ENCODE results near the gene DNAI4. TPM values are rescaled to one million over a fixed set of nuclear protein-coding genes. Genes with fewer than 3 reads are reported as not detected.
A peak's percentile ranks its signal among the peaks of the same experiment; 100 is the strongest.

DNAI4 gene
- total RNA-seq, 4 donors from 2014 or later = 6.2 to 26.5 (median 16.8) TPM

- DNase-seq = no peak
- in situ Hi-C loops (cut with MboI; ENCODE audit: low pct_ligation_motif_present in 1 of 4, low pct_unique_long_range_greater_than_20kb in 1 of 4, low sequenced_read_pairs in 3 of 4) (no loop called here), intact Hi-C loops (cut with DNase I; ENCODE audit: low total_unique reads) (no loop called here)
- H3K9me3 ChIP-seq = no peaks in the 10 kb centered on the region
- H3K27me3 ChIP-seq = no peaks in the 10 kb centered on the region
- no peak overlapping the region for H3K27ac ChIP-seq
- WGBS, 2 donors (ENCODE audit: low coverage in 1 of 2) = 38% methylated on average over 1 of the region's 1 CpG; no CpG with 5 or more reads in 1 of the 2 donors
- no peaks in the 10 kb centered on the region for H3K36me3 ChIP-seq
- H3K4me1 ChIP-seq = peaks cover 4 to 85% (median 33%) of the 10 kb centered on the region in 4 donors
- TF ChIP-seq POLR2A (IDR thresholded peaks at IDR 0.05) = no peak
- TF ChIP-seq, protein P1, sequence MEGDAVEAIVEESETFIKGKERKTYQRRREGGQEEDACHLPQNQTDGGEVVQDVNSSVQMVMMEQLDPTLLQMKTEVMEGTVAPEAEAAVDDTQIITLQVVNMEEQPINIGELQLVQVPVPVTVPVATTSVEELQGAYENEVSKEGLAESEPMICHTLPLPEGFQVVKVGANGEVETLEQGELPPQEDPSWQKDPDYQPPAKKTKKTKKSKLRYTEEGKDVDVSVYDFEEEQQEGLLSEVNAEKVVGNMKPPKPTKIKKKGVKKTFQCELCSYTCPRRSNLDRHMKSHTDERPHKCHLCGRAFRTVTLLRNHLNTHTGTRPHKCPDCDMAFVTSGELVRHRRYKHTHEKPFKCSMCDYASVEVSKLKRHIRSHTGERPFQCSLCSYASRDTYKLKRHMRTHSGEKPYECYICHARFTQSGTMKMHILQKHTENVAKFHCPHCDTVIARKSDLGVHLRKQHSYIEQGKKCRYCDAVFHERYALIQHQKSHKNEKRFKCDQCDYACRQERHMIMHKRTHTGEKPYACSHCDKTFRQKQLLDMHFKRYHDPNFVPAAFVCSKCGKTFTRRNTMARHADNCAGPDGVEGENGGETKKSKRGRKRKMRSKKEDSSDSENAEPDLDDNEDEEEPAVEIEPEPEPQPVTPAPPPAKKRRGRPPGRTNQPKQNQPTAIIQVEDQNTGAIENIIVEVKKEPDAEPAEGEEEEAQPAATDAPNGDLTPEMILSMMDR (IDR thresholded peaks at IDR 0.05) = no peak
- no peak for TF ChIP-seq POLR2AphosphoS5 (IDR thresholded peaks at IDR 0.05)
- no peak for TF ChIP-seq EP300 (IDR thresholded peaks at IDR 0.05; ENCODE audit: low read depth)
- no peak overlapping the region for H3K4me3 ChIP-seq
Observed at GRCh38 chr1:66937529-66938234, 13.0 kb upstream of the DNAI4 start.

DNA sequence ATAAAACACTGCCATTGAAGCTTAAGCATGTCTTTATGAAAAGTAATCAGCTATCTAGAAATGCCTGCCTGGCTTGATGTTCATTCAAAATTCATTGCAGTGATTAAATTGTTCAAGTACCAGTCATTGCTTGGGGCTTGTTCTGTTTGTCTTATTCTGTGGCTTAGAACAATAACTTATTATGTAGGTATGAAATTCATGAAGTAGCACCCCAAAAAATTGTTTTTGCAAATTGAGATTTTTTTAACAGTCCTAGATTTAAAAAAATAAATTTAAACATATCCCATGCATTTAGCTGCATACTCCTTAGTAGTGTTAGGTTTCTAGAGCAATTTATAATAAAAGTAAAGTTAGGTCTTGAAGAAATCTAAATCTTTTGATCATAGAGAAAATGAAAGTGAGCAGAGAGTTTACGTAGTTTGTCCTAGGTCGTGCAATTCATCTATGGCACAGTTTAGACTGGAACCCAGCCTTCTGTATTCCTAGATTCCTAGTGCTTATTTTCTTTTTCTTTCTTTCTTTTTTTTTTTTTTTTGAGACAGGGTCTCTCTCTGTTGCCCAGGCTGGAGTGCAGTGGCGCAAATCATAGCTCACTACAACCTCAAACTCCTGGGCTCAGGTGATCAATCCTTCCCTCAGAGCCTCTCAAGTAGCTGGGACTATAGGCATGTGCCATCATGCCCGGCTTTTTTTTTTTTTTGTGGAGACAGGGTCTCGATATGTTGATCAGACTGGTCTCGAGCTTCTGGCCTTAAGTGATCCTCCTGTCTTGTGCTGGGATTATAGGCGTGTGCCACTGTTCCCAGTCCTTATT lies 9.4 kb upstream of the DNAI4 start:
- no peaks in the 10 kb centered on the region for H3K9me3 ChIP-seq
- peak overlapping the region in 3 of 4 donors; percentile 11 to 96 (median 44) for H3K27ac ChIP-seq
- H3K36me3 ChIP-seq = no peaks in the 10 kb centered on the region
- WGBS, 2 donors (ENCODE audit: low coverage in 1 of 2) = 38 to 41% methylated on average over 5 to 7 of the region's 7 CpGs
- no peak for DNase-seq
- H3K4me3 ChIP-seq = peak overlapping the region in 3 of 4 donors; percentile 6 to 81 (median 13)
- intact Hi-C loops (cut with DNase I; ENCODE audit: low total_unique reads) (no loop called here), in situ Hi-C loops (cut with MboI; ENCODE audit: low pct_ligation_motif_present in 1 of 4, low pct_unique_long_range_greater_than_20kb in 1 of 4, low sequenced_read_pairs in 3 of 4) (no loop called here)
- H3K4me1 ChIP-seq = peaks cover 8 to 82% (median 45%) of the 10 kb centered on the region in 4 donors
- no peaks in the 10 kb centered on the region for H3K27me3 ChIP-seq
- no peak for TF ChIP-seq POLR2A (IDR thresholded peaks at IDR 0.05)
- TF ChIP-seq, protein P1 (IDR thresholded peaks at IDR 0.05) = no peak
- no peak for TF ChIP-seq EP300 (IDR thresholded peaks at IDR 0.05; ENCODE audit: low read depth)
- TF ChIP-seq POLR2AphosphoS5 (IDR thresholded peaks at IDR 0.05) = no peak

DNA sequence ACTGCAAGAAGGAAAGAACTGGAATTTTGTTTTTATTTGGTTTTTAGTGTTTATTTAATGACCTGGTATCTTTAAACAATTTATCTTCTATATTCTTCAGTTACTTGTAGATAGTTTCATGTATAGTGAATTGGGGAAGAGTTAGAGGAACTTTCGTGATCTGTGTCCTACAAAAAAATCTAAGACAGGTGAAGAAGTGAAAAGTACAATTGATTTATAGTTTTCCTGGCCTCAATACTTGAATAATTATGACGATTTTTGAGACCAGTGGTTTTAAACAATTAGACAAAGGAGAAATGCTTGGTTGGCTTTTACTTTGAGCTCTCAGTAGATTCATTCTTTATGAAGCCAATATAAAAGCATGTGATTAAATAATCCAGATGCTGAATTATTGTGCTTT lies 7.6 kb upstream of the DNAI4 start:
- intact Hi-C loops (cut with DNase I; ENCODE audit: low total_unique reads) (no loop called here), in situ Hi-C loops (cut with MboI; ENCODE audit: low pct_ligation_motif_present in 1 of 4, low pct_unique_long_range_greater_than_20kb in 1 of 4, low sequenced_read_pairs in 3 of 4) (no loop called here)
- WGBS, 2 donors (ENCODE audit: low coverage in 1 of 2) = 26 to 51% methylated on average over 2 of the region's 2 CpGs
- peak overlapping the region in 1 of 4 donors; percentile 81 for H3K4me3 ChIP-seq
- no peak for DNase-seq
- TF ChIP-seq, protein P1 (IDR thresholded peaks at IDR 0.05) = no peak
- TF ChIP-seq EP300 (IDR thresholded peaks at IDR 0.05; ENCODE audit: low read depth) (no peak), POLR2A (IDR thresholded peaks at IDR 0.05) (no peak), POLR2AphosphoS5 (IDR thresholded peaks at IDR 0.05) (no peak)
- no peaks in the 10 kb centered on the region for H3K36me3 ChIP-seq
- peaks cover 6 to 74% (median 39%) of the 10 kb centered on the region in 4 donors for H3K4me1 ChIP-seq
- H3K9me3 ChIP-seq = no peaks in the 10 kb centered on the region
- peak overlapping the region in 3 of 4 donors; percentile 23 to 97 (median 96) for H3K27ac ChIP-seq
- no peaks in the 10 kb centered on the region for H3K27me3 ChIP-seq

- WGBS, 2 donors (ENCODE audit: low coverage in 1 of 2) = 11 to 16% methylated on average over 4 of the region's 4 CpGs
- Histone ChIP-seq H3K27ac (peak overlapping the region; percentile 96 to 98 (median 96)), H3K4me3 (peak overlapping the region; percentile 69 to 81 (median 76)), H3K4me1 (peaks cover 13 to 76% (median 41%) of the 10 kb centered on the region in 4 donors), H3K36me3 (no peaks in the 10 kb centered on the region), H3K9me3 (no peaks in the 10 kb centered on the region), H3K27me3 (no peaks in the 10 kb centered on the region)
- intact Hi-C loops (cut with DNase I; ENCODE audit: low total_unique reads) = no loop called here
- in situ Hi-C loops (cut with MboI; ENCODE audit: low pct_ligation_motif_present in 1 of 4, low pct_unique_long_range_greater_than_20kb in 1 of 4, low sequenced_read_pairs in 3 of 4) = no loop called here
- TF ChIP-seq EP300 (IDR thresholded peaks at IDR 0.05; ENCODE audit: low read depth) = no peak
- TF ChIP-seq, protein P1 (IDR thresholded peaks at IDR 0.05) = no peak
- no peak for TF ChIP-seq POLR2AphosphoS5 (IDR thresholded peaks at IDR 0.05)
- TF ChIP-seq POLR2A (IDR thresholded peaks at IDR 0.05) = no peak
- DNase-seq = no peak
Observed at GRCh38 chr1:66931590-66931989, 6.9 kb upstream of the DNAI4 start.

All from transverse colon (tissue), 4 donors.